Progenitor cell of endocrine pancreas (in vitro differentiated cells): ENCODE measurements around the gene KRTAP10-8. TPM values are rescaled to one million over a fixed set of nuclear protein-coding genes. Genes with fewer than 3 reads are reported as not detected.

Experiments
- DNase-seq: peaks from one replicate; pipeline ENCODE4 v3.0.0; 2021; ENCODE audit warnings: low spot score; ENCODE audit not compliant: unreplicated experiment
- H3K27ac Mint-ChIP-seq: 2 replicates; pipeline ENCODE4 v1.8.0; 2021; ENCODE audit warnings: mild to moderate bottlenecking, moderate library complexity, mixed read lengths
- H3K27me3 Mint-ChIP-seq: 2 replicates; pipeline ENCODE4 v1.8.0; 2021; ENCODE audit warnings: mixed read lengths
- H3K36me3 Mint-ChIP-seq: 2 replicates; pipeline ENCODE4 v1.8.0; 2022; ENCODE audit warnings: mixed read lengths; ENCODE audit not compliant: insufficient read depth
- H3K4me1 Mint-ChIP-seq: 2 replicates; pipeline ENCODE4 v1.8.0; 2021; ENCODE audit warnings: low read depth, mixed read lengths
- H3K4me3 Mint-ChIP-seq: 2 replicates; pipeline ENCODE4 v1.8.0; 2021; ENCODE audit warnings: low read depth, mild to moderate bottlenecking, moderate library complexity, mixed read lengths
- H3K9me3 Mint-ChIP-seq: 2 replicates; pipeline ENCODE4 v1.8.0; 2021; ENCODE audit warnings: low read depth, mixed read lengths
- total RNA-seq: library from RNA; stranded (reverse); gene quantifications from 2 replicates; pipeline ENCODE4 v1.2.1, GENCODE V29; 2021
- TF ChIP-seq, protein P1 (sequence below): fragments of 200-600 bp; sonication (generic); IDR thresholded peaks from one replicate; pipeline ENCODE4 v1.5.0; 2021; ENCODE audit warnings: antibody characterized with exemption, mild to moderate bottlenecking; ENCODE audit not compliant: unreplicated experiment

KRTAP10-8 gene
- total RNA-seq, 1 donor from 2014 or later, result not detected

GRCh38 chr21:44615466-44615865, 3.6 kb downstream of the KRTAP10-8 start:
- H3K36me3 Mint-ChIP-seq, result peaks cover 5% of the 10 kb centered on the region
- H3K4me1 Mint-ChIP-seq, result no peaks in the 10 kb centered on the region
- no peak overlapping the region for H3K27ac Mint-ChIP-seq
- peaks cover 6% of the 10 kb centered on the region for H3K27me3 Mint-ChIP-seq
- no peak for DNase-seq
- H3K9me3 Mint-ChIP-seq, result peaks cover 17% of the 10 kb centered on the region
- TF ChIP-seq, protein P1, sequence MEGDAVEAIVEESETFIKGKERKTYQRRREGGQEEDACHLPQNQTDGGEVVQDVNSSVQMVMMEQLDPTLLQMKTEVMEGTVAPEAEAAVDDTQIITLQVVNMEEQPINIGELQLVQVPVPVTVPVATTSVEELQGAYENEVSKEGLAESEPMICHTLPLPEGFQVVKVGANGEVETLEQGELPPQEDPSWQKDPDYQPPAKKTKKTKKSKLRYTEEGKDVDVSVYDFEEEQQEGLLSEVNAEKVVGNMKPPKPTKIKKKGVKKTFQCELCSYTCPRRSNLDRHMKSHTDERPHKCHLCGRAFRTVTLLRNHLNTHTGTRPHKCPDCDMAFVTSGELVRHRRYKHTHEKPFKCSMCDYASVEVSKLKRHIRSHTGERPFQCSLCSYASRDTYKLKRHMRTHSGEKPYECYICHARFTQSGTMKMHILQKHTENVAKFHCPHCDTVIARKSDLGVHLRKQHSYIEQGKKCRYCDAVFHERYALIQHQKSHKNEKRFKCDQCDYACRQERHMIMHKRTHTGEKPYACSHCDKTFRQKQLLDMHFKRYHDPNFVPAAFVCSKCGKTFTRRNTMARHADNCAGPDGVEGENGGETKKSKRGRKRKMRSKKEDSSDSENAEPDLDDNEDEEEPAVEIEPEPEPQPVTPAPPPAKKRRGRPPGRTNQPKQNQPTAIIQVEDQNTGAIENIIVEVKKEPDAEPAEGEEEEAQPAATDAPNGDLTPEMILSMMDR, result no peak
- H3K4me3 Mint-ChIP-seq, result no peak overlapping the region

DNA sequence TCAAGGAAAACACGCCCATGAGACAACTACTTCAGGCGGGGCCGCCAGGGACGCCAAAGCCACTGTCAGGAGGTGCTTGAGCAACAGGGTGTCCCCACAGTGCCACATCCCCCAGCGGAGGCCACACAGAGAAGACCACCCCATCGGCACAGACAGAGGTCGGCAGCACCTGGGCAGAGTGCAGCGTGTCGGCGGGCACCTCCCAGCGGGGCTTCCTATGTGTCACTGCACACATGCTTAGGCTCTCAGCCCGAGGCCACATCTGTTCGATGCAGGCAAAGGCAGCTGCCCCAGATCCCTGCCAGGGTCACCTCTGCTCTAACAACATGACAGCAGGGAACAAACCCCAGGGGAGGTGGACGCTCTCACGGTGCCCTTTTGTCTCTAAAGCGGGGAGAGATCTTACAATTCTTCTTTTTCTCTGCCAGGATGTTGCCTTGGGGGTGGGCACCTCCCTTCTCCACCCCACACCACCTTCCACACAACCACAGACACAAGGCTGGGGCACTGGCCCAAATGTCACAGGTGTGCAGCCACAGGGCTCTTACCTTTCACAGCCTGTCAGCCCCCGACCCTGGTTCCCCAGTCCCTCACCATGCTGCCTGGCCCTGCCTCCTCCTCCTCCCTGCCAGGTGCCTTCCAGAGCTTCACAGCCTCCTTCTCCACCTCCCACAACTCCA, 4.2 kb downstream of the KRTAP10-8 start:
- TF ChIP-seq, protein P1, result no peak
- Mint-ChIP-seq H3K36me3 (peaks cover 5% of the 10 kb centered on the region), H3K4me1 (no peaks in the 10 kb centered on the region), H3K4me3 (no peak overlapping the region), H3K27me3 (peaks cover 6% of the 10 kb centered on the region), H3K27ac (no peak overlapping the region), H3K9me3 (peaks cover 18% of the 10 kb centered on the region)
- DNase-seq, result no peak

DNA sequence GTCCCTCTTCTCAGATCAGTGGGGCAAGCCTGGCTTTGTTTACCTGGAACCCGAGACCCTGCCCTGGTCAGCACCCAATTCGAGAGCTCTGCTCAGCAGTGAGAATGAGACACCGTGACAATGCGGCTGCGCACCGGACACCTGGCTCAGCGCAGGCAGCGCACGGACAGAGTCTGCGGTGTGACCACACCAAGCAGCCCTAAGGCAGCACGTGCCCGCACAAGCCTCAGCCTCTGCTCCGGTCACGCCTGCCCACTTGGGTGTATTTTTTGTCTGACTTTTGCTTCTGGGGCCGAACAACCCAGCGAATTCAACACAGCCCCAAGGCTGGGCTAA, 4.7 kb downstream of the KRTAP10-8 start:
- Mint-ChIP-seq H3K36me3 (peaks cover 5% of the 10 kb centered on the region), H3K27me3 (peaks cover 6% of the 10 kb centered on the region), H3K9me3 (peaks cover 13% of the 10 kb centered on the region), H3K27ac (no peak overlapping the region), H3K4me3 (no peak overlapping the region), H3K4me1 (no peaks in the 10 kb centered on the region)
- TF ChIP-seq, protein P1, result no peak
- no peak for DNase-seq

- H3K36me3 Mint-ChIP-seq, result peaks cover 5% of the 10 kb centered on the region
- H3K4me1 Mint-ChIP-seq, result no peaks in the 10 kb centered on the region
- no peak for DNase-seq
- no peak overlapping the region for H3K4me3 Mint-ChIP-seq
- no peak overlapping the region for H3K27ac Mint-ChIP-seq
- H3K27me3 Mint-ChIP-seq, result peaks cover 6% of the 10 kb centered on the region
- peaks cover 16% of the 10 kb centered on the region for H3K9me3 Mint-ChIP-seq
- TF ChIP-seq, protein P1, result no peak
These were observed 5.2 kb downstream of the KRTAP10-8 start for GRCh38 chr21:44617071-44617501.

DNA sequence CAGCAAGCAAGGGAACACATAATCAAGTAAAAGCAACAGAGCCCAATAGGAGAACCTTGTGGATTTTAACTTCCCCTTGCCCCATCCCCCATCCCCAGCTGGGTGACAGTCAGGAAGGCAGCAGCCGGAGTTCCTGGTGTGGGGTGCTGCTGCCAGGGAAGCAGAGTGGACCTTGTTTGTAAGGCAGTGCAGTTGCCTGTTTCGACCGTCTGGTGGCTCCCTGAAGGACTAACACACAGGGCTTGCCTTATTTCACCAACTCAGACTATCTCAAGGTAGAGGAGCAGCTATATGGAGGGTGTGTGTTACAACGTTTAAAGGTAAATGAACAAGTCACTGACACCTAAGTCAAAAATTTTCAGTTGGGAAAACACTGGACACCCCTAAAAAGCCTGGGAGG, 6.6 kb downstream of the KRTAP10-8 start:
- H3K36me3 Mint-ChIP-seq, result peaks cover 5% of the 10 kb centered on the region
- no peak for DNase-seq
- peaks cover 3% of the 10 kb centered on the region for H3K27me3 Mint-ChIP-seq
- H3K27ac Mint-ChIP-seq, result no peak overlapping the region
- H3K4me3 Mint-ChIP-seq, result no peak overlapping the region
- H3K4me1 Mint-ChIP-seq, result no peaks in the 10 kb centered on the region
- H3K9me3 Mint-ChIP-seq, result peaks cover 28% of the 10 kb centered on the region
- TF ChIP-seq, protein P1, result peak; percentile 33
